IgD-negative memory B cell (primary cell): ENCODE measurements around the gene RSPRY1. TPM values are rescaled to one million over a fixed set of nuclear protein-coding genes. Genes with fewer than 3 reads are reported as not detected.
A peak's percentile ranks its signal among the peaks of the same experiment; 100 is the strongest.

ENCODE experiments used
- H3K27ac Mint-ChIP-seq, 3 donors: one replicate each; pipeline ENCODE4 v1.8.0; 2020 to 2022; ENCODE audit warnings: mild to moderate bottlenecking in 3 of 3, mixed read lengths in 3 of 3, moderate library complexity in 1 of 3
- H3K27me3 Mint-ChIP-seq: one replicate; pipeline ENCODE4 v1.8.0; 2021; ENCODE audit warnings: mixed read lengths
- H3K36me3 Mint-ChIP-seq: one replicate; pipeline ENCODE4 v1.8.0; 2020; ENCODE audit warnings: mild to moderate bottlenecking, mixed read lengths
- H3K4me1 Mint-ChIP-seq, 3 donors: one replicate each; pipeline ENCODE4 v1.8.0; 2020 to 2022; ENCODE audit warnings: mixed read lengths in 3 of 3, mild to moderate bottlenecking in 1 of 3
- H3K4me3 Mint-ChIP-seq, 4 donors: one replicate each; pipeline ENCODE4 v1.8.0; 2020 to 2022; ENCODE audit warnings: mild to moderate bottlenecking in 4 of 4, mixed read lengths in 4 of 4, moderate library complexity in 3 of 4
- H3K9me3 Mint-ChIP-seq, 3 donors: one replicate each; pipeline ENCODE4 v1.8.0; 2020 to 2021; ENCODE audit warnings: mixed read lengths in 3 of 3, mild to moderate bottlenecking in 1 of 3
- polyA plus RNA-seq: library from polyadenylated mRNA; unstranded; fragments of 300-500 nt; fragmentation: Illumina TruSeq; gene quantifications from one replicate; pipeline ENCODE4 v1.2.3, GENCODE V29; 2021

RSPRY1 gene
- 38.2 TPM for polyA plus RNA-seq

DNA sequence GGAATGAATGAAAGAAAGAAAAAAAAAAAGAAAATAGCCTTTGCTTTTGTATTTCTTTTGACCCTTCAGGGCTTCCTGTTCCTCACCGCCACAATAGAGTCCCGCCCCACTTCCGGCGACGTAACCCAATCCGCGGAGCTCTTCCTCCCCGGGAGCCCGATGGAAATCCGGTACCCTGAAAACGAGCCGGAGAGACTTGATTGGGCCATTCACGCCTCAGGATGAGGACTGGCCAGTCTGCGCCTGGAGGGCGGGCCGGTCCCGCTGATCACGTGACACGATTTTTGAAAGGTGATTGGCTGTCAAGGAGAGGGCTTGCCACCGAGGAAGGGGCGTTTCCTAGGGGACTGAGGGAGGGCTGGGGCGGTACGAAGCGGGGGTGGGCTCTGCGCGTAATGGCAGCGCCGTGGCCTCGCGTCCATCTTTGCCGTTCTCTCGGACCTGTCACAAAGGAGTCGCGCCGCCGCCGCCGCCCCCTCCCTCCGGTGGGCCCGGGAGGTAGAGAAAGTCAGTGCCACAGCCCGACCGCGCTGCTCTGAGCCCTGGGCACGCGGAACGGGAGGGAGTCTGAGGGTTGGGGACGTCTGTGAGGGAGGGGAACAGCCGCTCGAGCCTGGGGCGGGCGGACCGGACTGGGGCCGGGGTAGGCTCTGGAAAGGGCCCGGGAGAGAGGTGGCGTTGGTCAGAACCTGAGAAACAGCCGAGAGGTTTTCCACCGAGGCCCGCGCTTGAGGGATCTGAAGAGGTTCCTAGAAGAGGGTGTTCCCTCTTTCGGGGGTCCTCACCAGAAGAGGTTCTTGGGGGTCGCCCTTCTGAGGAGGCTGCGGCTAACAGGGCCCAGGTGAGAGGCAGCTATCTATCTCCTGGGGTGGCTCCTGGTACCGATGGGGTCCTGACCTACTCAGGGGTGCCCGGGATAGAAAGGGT, at the start of gene RSPRY1, which contains the start of gene PSME3IP1:
Gene RSPRY1 (plus strand): TSS at position 385 of the 927 bp plus-strand sequence. CDS start 18,330 bp downstream, outside the sequence.
Gene PSME3IP1 (minus strand): TSS at position 95 of the 927 bp plus-strand sequence. CDS start 12,185 bp downstream, outside the sequence.
- Mint-ChIP-seq H3K4me3 (peak within 1 kb of the TSS; percentile 89 to 100 (median 96)), H3K36me3 (peaks cover 2% of the 10 kb centered on the region), H3K4me1 (peaks cover 26 to 40% (median 36%) of the 10 kb centered on the region in 3 donors), H3K27me3 (peaks cover 2% of the 10 kb centered on the region), H3K27ac (peak within 1 kb of the TSS; percentile 87 to 99 (median 99)), H3K9me3 (no peaks in the 10 kb centered on the region)

DNA sequence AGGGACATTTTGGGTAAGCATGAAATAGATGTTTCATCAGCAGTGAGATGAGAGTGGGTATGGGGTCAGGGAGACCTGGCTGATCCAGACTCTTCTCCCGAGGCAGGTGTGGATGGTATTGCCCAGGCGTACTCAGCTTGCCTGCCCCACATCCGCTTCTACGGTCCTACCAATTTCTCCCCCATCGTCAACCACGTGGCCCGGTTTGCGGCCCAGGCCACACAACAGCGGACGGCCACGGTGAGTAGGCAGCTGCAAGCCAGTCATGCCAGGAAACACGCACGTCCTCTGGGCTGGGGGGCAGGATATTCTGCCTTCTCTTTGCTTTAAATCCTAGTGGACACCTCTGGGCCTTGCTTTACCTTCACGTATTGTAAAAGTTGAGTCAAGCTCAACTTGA, 49.1 kb upstream of the RSPRY1 start:
- Mint-ChIP-seq H3K27ac (no peak overlapping the region), H3K4me3 (no peak overlapping the region), H3K9me3 (no peaks in the 10 kb centered on the region), H3K36me3 (peaks cover 2% of the 10 kb centered on the region), H3K27me3 (peaks cover 2% of the 10 kb centered on the region), H3K4me1 (peaks cover 22 to 40% (median 37%) of the 10 kb centered on the region in 3 donors)

DNA sequence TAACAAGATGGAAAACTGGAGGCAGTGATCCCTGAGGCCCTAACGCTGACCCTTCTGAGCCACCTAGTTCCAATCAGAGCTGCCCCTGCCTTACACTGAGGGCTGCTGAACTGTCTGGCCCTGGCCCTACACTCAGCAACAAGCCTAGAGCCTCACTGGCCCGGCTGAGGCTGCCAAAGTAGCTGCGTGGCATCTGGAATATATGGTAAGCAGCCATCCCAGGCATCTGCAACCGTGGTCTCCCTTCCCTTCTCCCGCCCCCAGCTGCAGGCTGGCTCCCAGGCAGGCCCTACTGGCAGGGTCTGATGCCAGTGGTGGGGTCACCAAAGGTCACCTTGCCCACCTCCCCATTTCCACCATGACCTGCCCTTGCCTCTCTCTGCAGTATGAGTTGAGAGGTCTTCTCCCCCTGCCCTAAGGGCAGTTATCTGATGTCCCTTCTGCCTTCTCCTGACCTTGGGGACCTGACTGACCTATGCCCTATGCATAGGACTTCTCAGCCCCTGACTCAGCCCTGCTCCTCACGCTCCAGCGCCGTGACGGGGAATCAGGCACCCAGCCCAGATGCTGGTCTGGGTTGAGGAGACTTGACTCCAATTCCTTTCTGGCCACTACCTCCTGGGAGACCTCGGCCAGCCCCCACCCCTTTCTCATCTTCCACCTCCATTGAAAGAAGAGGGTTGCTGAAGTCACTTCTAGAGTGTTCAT, 48.4 kb upstream of the RSPRY1 start:
- Mint-ChIP-seq H3K4me3 (peak overlapping the region in 1 of 4 donors; percentile 13), H3K9me3 (no peaks in the 10 kb centered on the region), H3K4me1 (peaks cover 24 to 44% (median 40%) of the 10 kb centered on the region in 3 donors), H3K27me3 (peaks cover 2% of the 10 kb centered on the region), H3K36me3 (peaks cover 2% of the 10 kb centered on the region), H3K27ac (peak overlapping the region in 1 of 3 donors; percentile 89)

DNA sequence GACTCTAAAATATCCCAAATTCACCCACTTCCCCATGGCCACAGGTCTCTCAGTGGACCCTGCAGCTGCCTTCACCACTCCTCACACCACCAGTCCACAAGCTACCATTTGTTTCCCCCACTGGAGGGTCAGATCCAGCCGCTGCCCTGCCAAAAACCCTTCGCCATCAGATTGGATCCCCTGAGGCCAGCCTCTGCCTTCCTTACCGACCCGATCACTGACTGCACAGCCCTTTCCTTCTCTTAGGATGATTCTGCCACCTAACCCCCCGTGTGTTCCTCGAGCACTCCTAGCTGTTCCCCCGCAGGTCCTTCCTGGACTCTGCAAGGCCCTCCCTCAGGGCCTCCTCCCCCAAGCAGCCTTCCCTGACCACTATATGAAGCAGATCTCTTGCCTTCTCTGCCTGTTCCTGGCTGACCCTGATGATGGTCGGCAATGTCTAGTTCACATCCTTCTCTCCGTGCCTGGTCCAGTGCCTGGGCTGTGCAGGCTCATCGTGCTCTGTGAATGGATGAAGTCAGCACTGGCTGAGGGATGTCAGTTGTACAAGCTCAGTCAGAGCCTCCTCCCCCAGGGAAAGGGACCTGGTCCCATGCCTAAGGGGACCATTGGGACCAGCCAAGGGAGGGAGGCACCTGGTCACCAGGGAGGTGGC, 47.7 kb upstream of the RSPRY1 start:
- Mint-ChIP-seq H3K27ac (peak overlapping the region in 1 of 3 donors; percentile 89), H3K36me3 (peaks cover 2% of the 10 kb centered on the region), H3K9me3 (no peaks in the 10 kb centered on the region), H3K27me3 (peaks cover 2% of the 10 kb centered on the region), H3K4me1 (peaks cover 24 to 44% (median 40%) of the 10 kb centered on the region in 3 donors), H3K4me3 (no peak overlapping the region)

DNA sequence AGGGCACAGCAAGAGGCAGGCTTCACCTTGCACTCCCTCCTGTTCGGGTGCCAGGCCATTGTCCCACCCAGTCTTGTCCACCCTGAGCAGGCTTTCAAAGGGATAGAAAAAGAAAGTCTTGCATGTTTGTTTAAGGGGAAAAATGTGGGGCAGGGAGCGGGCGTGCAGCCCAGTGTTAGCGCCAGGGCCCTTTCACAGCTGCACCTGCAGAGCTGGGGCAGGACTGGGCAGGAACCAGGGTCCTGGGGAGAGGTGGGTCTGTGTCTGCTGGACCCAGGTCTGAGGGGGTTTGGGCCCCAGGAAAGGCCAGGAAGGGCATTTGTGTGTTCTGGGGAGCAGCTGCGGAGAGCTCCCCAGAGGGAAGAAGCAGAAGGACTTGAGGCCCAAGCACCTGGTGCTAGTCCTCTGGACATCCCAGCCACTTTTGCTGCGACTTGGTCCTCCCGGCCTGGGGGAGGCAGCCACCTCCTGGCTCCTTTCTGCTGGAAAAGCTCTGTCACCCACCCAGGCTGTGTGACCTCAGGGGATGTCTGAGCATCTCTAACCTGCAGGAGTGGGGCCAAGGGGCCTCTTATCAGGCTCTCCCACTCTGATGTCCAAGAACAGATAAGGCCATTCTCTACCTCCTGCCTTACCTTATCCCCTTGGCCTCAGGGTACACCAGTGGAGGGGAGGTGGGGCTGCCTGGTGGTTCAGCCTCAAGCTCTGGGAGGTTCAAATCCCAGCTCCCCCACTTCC, 45.0 kb upstream of the RSPRY1 start:
- Mint-ChIP-seq H3K4me1 (peaks cover 16 to 28% (median 24%) of the 10 kb centered on the region in 3 donors), H3K27me3 (no peaks in the 10 kb centered on the region), H3K27ac (peak overlapping the region in 1 of 3 donors; percentile 85), H3K9me3 (no peaks in the 10 kb centered on the region), H3K4me3 (peak overlapping the region in 2 of 4 donors; percentile 60 to 82), H3K36me3 (no peaks in the 10 kb centered on the region)

DNA sequence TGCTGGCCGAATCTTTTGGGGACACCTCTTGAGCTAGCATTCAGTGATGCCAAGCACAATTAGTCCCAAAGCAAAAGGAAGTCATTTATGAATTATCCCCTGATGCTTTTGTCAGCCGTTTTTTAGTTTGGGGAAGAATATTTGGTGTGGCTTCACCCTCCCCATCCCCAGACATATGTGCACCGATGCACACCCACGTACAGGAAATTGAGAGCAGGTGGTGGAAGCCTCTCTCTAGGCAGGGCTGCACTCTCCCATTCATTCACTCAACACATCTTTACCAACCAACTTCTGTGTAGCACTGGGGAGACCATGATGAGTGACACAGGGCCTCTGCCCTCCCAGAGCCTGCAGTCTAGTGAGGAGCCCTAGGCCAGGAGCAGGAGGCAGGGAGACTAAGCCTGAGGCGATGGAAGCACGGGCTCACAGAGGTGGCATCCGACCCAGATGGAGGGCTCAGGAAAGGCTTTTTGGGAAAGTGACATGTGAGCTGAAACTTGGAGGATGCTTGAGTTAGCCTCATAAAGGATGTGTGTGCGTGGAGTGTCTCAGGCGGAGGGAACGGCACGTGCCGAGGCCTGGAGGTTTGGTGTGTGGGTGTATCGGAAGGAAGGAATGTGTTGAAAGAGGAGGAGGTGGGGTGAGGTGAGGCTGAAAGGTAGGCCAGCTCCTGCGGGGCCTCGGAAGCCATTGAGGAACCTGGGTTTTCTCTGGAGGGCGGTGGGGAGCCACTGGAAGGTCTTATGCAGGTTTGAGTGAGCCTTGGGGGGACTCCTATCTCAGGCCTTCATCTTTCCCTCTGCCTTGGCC, 44.1 kb upstream of the RSPRY1 start:
- Mint-ChIP-seq H3K4me3 (peak overlapping the region in 3 of 4 donors; percentile 41 to 82 (median 60)), H3K9me3 (no peaks in the 10 kb centered on the region), H3K4me1 (peaks cover 16 to 26% (median 26%) of the 10 kb centered on the region in 3 donors)

DNA sequence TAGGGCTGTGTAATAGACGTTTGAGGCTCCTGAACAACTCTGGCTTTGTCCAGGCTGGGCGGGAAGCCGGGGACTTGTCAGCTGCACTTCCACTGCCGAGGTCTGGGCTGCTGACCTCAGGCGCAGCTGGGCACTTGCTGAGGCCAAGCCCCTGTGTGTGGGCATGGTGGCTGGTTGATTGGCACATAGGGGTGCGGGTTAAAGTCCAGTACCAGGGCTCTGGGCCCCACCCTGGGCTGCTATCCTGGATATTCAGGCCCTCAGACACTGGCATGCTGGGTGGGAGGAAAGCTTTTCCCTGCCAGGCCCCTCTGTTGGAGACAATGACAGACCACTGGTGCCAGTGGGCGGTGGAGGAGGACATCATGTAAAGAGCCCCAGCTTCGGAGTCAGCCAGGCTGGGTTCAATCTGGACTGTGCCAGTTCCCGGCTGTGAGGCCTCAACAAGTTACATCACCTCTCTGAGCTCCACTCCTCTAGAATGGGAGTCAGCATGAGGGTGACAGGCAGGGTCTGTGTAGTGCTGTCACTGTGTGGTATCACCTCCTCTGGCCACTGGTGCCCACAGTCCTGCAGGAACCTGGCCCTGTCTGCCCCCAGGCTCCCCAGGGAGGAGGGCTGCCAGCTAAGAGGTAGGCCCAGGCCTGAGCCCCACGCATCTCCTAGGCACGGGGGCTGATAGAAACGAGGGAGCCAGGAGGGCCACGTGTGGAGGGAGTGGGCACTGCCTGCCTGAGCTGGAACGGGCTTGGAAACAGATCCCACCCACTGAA, 42.8 kb upstream of the RSPRY1 start:
- H3K4me3 Mint-ChIP-seq: no peak overlapping the region
- no peak overlapping the region for H3K27ac Mint-ChIP-seq
- H3K36me3 Mint-ChIP-seq: no peaks in the 10 kb centered on the region
- H3K9me3 Mint-ChIP-seq: no peaks in the 10 kb centered on the region
- peaks cover 21 to 31% (median 30%) of the 10 kb centered on the region in 3 donors for H3K4me1 Mint-ChIP-seq
- H3K27me3 Mint-ChIP-seq: no peaks in the 10 kb centered on the region

More for the DNA sequence above, 44.1 kb upstream of the RSPRY1 start:
- no peaks in the 10 kb centered on the region for H3K27me3 Mint-ChIP-seq
- H3K36me3 Mint-ChIP-seq: no peaks in the 10 kb centered on the region
- H3K27ac Mint-ChIP-seq: peak overlapping the region in 1 of 3 donors; percentile 36

DNA sequence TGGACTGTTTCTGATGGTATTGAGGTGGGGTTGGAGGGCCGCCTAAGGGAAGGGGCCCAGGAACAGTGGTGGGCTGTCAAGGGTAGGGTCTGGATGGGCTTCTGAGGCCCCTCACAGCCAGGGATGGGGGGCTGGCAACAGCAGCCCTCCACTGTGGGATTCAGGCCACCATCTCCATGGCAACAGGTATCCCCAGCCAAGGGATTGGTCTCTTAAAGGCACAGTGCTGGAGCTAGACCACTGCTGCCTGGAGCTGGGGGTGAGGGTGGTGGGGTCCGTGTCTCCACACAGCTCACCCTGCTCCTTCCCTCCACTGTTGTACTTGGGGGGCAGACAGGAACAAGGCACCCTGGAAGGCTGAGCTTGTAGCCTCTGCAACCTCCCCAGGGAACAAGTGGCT, 42.1 kb upstream of the RSPRY1 start:
- no peaks in the 10 kb centered on the region for H3K36me3 Mint-ChIP-seq
- peaks cover 21 to 32% (median 31%) of the 10 kb centered on the region in 3 donors for H3K4me1 Mint-ChIP-seq
- H3K4me3 Mint-ChIP-seq: no peak overlapping the region
- H3K9me3 Mint-ChIP-seq: no peaks in the 10 kb centered on the region
- H3K27me3 Mint-ChIP-seq: no peaks in the 10 kb centered on the region
- H3K27ac Mint-ChIP-seq: no peak overlapping the region

DNA sequence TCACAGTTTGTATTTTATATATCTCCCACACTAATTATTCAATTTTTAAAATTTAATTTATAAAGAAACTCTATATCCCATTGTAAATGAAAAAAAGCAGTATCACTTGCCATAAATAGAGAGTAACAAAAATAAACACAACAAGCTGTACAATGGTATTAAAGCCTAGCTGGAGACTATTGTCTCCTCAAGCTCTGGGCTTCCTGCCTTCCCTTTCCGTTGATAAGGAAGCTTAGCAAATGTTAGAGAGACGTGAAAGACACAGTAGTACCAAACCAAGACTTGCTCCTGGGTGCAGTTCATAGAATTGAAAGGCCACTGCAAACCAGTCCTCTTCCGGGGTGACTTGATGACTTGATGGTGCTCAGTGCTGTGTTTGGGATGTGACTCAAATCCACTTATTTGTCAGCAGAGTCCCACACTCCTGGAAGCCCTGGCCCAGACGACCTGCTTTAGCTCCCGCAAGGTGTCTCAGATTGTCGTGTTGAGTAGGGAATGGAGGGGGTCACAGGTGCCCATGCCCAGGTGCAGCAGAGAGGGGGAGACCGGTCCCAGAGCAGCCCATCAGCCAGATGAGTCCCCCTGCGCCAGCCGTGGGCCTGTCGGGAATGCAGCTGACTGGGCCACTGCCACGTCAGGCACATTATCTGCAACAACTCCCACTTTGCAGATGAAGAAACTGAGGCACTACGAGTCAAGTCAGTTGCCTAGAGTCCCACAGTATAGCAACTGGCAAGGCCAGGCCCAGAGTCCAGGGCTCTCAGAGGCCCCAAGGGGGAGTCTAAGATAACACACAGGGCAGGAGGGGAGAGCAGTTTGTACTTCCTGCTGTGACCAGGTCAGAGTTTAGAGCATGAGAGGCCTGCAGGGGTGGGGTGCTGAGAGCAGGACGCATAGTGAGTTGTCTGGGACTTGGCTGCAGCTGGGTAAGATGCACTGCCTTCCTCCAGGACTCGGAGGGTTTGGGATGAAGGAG, 40.8 kb upstream of the RSPRY1 start:
- Mint-ChIP-seq H3K27me3 (no peaks in the 10 kb centered on the region), H3K27ac (no peak overlapping the region), H3K4me1 (peaks cover 13 to 24% (median 22%) of the 10 kb centered on the region in 3 donors), H3K9me3 (no peaks in the 10 kb centered on the region), H3K4me3 (peak overlapping the region in 1 of 4 donors; percentile 67), H3K36me3 (no peaks in the 10 kb centered on the region)

DNA sequence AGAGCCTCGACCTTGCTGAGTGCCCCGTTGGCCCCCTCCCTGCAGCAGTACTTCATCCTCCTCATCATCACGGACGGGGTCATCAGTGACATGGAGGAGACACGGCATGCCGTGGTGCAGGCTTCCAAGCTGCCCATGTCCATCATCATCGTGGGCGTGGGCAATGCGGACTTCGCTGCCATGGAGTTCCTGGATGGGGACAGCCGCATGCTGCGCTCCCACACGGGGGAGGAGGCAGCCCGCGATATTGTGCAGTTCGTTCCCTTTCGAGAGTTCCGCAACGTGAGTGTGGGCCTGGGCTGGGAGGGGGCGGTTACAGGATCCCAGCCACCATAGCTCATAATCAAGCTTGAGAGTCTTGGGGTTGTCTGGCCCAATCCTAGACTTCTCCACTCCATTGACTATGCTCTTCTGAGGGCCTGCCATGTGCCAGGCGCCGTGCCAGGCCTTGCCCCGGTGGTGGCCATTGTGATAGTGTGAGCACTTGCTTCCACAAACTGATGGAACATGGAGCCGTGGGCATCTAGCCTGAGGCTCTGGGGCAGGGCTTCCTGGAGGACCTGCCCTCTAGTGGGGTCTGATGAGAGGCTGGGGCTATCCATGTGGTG, 40.0 kb upstream of the RSPRY1 start:
- Mint-ChIP-seq H3K4me1 (peaks cover 13 to 20% (median 18%) of the 10 kb centered on the region in 3 donors), H3K9me3 (no peaks in the 10 kb centered on the region), H3K4me3 (peak overlapping the region in 1 of 4 donors; percentile 65), H3K27ac (no peak overlapping the region), H3K27me3 (no peaks in the 10 kb centered on the region), H3K36me3 (no peaks in the 10 kb centered on the region)

DNA sequence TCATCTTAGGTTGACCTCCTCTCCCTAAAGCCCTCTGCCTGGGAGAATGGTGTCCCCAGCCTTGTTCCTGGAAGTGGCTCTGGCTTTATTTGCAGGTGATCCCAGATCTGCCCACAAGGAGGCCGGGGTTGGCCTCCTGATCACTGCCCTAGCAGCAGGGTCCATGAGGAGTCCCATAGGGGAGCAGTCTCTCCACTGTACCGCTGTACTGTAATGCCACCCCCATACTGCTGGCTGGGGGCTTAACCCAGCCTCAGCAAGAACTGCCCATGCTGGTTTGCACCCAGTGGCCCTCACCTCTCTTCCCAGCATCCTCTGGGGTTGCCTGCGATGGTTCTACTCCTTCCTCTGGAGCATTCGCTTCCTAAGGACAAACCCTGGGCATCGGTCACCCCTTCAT, 39.4 kb upstream of the RSPRY1 start:
- H3K4me1 Mint-ChIP-seq: peaks cover 10 to 16% (median 15%) of the 10 kb centered on the region in 3 donors
- no peak overlapping the region for H3K27ac Mint-ChIP-seq
- peak overlapping the region in 1 of 4 donors; percentile 47 for H3K4me3 Mint-ChIP-seq
- H3K36me3 Mint-ChIP-seq: no peaks in the 10 kb centered on the region
- H3K9me3 Mint-ChIP-seq: no peaks in the 10 kb centered on the region
- no peaks in the 10 kb centered on the region for H3K27me3 Mint-ChIP-seq
